ENCODE results near the gene EXOSC7. TPM values are rescaled to one million over a fixed set of nuclear protein-coding genes. Genes with fewer than 3 reads are reported as not detected.

Gene EXOSC7
- total and polyA plus RNA-seq, 2 donors (not counting 3 experiments of a cell fraction or from before 2014, with no cell fraction given), result 44.5 to 53.8 TPM

DNA sequence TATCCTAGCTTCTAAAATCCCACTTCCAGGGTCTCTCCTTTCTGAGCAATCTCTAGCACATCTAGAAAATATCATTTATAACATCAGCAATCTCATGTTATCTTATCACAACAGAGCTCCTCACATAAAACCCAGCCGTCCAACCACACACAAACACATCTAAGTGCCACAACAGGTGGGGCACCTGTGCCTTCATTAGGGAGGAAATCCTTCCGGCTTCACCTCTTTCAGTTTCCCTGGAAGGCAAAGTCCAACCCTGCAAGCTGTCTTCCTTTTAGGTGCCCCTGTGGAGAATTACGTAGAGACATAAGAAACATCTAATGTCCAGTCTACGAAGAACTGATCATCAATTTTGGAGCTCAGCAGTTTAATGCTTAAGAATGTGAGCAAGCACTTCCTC is 1.6 kb upstream of the EXOSC7 start:
- Histone ChIP-seq H4K20me1 (replicated peaks; ENCODE audit: control insufficient read depth, extremely low read depth, insufficient read depth, low read length) (no peaks in the 10 kb centered on the region), H3K79me2 (ENCODE audit: control insufficient read depth, insufficient read depth, low read length) (peaks cover 66% of the 10 kb centered on the region), H3K4me2 (ENCODE audit: insufficient read depth, low read length) (peak overlapping the region; percentile 51), H3K4me3 (replicated peaks in 1 of 3; ENCODE audit: insufficient read depth in 1 of 3, low read depth in 1 of 3, low read length in 3 of 3) (peak overlapping the region in 1 of 3 experiments; percentile 86), H3K36me3 (ENCODE audit: control insufficient read depth in 2 of 2, extremely low read depth in 1 of 2, insufficient read depth in 2 of 2, low read length in 2 of 2) (no peaks in the 10 kb centered on the region), H3K27ac (ENCODE audit: insufficient read depth, low read depth, low read length) (no peak overlapping the region), H2AFZ (ENCODE audit: low read depth, low read length) (no peak overlapping the region), H3K9me3 (replicated peaks; ENCODE audit: control insufficient read depth, insufficient read depth, low read length) (no peaks in the 10 kb centered on the region), H3K9ac (replicated peaks; ENCODE audit: extremely low read depth, insufficient read depth, low read length) (no peak overlapping the region), H3K4me1 (ENCODE audit: control insufficient read depth, extremely low read depth, insufficient read depth, low read length) (peaks cover 13% of the 10 kb centered on the region), H3K27me3 (ENCODE audit: control insufficient read depth in 2 of 2, insufficient read depth in 2 of 2, low read length in 2 of 2) (no peaks in the 10 kb centered on the region), H3K9me1 (replicated peaks; ENCODE audit: control insufficient read depth, extremely low read depth, insufficient read depth, low read length) (no peaks in the 10 kb centered on the region)
- ChIA-PET POLR2A (interaction anchor here (0.8 kb wide), 1 partner anchor 29 kb away, joined by 3 read pairs; no protein-coding TSS in a partner anchor), CTCF (no interaction called here)
- TF ChIP-seq CTCF (IDR thresholded peaks at IDR 0.05; ENCODE audit: extremely low read depth in 1 of 2, insufficient read depth in 1 of 2, low read depth in 1 of 2, low read length in 2 of 2), result no peak
- TF ChIP-seq JUN (IDR thresholded peaks at IDR 0.05; ENCODE audit: borderline replicate concordance, insufficient read depth, insufficient read length, low read depth), result no peak
- no peak for TF ChIP-seq POLR2A (IDR thresholded peaks at IDR 0.05; ENCODE audit: low read depth, low read length)
- TF ChIP-seq POLR2AphosphoS5 (IDR thresholded peaks at IDR 0.05; ENCODE audit: insufficient read depth, low read depth, low read length), result no peak
- TF ChIP-seq MYC (IDR thresholded peaks at IDR 0.05; ENCODE audit: low read depth, low read length), result no peak
- no peak for TF ChIP-seq MAX (IDR thresholded peaks at IDR 0.05; ENCODE audit: insufficient read depth, insufficient read length)
- TF ChIP-seq GATA2 (IDR thresholded peaks at IDR 0.05; ENCODE audit: insufficient read depth, insufficient read length, low read depth, low read length), result no peak
- no peak for TF ChIP-seq EZH2 (IDR thresholded peaks at IDR 0.05; ENCODE audit: borderline replicate concordance, low read depth, low read length, severe bottlenecking)
- no peak for TF ChIP-seq FOS (IDR thresholded peaks at IDR 0.05; ENCODE audit: borderline replicate concordance, insufficient read depth, low read length)
- intact Hi-C loops (cut with micrococcal nuclease), result loop anchor here (2.0 kb wide), 1 partner anchor 42 kb away; no protein-coding TSS in a partner anchor
- DNase-seq (ENCODE audit: low read depth, low spot score) (no peak), FAIRE-seq (no peak)
- dilution Hi-C loops (cut with MboI; ENCODE audit: extremely low pct_ligation_motif_present, low sequenced_read_pairs), result no loop called here
- BruUV-seq (replicated peaks), result no TSS peak

Measured in endothelial cell of umbilical vein (primary cell).